GM12864 (cell line): ENCODE results near the gene TRIM26.
A peak's percentile ranks its signal among the peaks of the same experiment; 100 is the strongest.

ENCODE experiments used
- DNase-seq: peaks from one replicate; pipeline ENCODE4 v3.0.0-alpha.2; 2011; ENCODE audit warnings: low read depth
- H3K4me3 ChIP-seq: 2 replicates; pipeline ENCODE4 v1.5.1; 2011; ENCODE audit warnings: mild to moderate bottlenecking, low read depth, low read length, control low read depth
- TF ChIP-seq, protein P1 (sequence below): IDR thresholded peaks from 2 replicates; pipeline ENCODE4 v1.5.1; 2011; ENCODE audit warnings: low read depth, mild to moderate bottlenecking, moderate library complexity, low read length, control low read depth, inconsistent platforms; ENCODE audit errors: missing control alignments

Gene TRIM26

DNA sequence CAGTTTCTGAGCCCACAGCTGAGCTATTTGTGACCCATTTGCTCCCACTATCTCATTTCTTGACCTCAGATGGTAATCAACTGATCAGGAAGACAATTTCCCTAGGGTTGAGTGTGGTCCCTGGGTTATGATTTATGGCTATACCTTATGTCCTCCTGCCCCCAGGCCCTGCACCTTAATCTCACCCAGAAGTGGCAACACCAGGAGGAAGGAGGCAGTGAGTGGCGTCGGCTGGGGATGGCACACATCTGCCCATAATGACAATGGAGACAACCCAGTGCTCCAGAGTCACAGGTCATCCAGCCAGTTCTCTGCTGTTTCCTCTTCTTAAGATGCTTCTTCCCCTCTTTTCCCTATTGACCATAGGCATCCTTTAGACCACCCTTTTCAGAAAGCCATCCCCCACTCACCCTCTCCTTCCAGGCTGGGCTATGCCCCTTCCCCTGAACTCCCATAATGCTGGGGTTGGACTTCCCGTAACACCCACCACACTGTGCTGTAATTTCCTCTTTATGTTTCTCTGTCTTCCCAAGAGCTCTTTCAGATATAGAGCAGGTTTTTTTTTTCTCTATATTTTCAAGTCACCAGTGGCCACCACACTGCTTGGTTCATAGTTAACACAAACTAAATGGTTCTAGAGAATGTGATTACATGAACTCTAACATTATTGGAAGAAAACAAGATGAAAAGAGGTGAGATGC is 60.1 kb downstream of the TRIM26 start:
- no peak for DNase-seq
- no peak overlapping the region for H3K4me3 ChIP-seq
- TF ChIP-seq, protein P1, sequence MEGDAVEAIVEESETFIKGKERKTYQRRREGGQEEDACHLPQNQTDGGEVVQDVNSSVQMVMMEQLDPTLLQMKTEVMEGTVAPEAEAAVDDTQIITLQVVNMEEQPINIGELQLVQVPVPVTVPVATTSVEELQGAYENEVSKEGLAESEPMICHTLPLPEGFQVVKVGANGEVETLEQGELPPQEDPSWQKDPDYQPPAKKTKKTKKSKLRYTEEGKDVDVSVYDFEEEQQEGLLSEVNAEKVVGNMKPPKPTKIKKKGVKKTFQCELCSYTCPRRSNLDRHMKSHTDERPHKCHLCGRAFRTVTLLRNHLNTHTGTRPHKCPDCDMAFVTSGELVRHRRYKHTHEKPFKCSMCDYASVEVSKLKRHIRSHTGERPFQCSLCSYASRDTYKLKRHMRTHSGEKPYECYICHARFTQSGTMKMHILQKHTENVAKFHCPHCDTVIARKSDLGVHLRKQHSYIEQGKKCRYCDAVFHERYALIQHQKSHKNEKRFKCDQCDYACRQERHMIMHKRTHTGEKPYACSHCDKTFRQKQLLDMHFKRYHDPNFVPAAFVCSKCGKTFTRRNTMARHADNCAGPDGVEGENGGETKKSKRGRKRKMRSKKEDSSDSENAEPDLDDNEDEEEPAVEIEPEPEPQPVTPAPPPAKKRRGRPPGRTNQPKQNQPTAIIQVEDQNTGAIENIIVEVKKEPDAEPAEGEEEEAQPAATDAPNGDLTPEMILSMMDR, result no peak

DNA sequence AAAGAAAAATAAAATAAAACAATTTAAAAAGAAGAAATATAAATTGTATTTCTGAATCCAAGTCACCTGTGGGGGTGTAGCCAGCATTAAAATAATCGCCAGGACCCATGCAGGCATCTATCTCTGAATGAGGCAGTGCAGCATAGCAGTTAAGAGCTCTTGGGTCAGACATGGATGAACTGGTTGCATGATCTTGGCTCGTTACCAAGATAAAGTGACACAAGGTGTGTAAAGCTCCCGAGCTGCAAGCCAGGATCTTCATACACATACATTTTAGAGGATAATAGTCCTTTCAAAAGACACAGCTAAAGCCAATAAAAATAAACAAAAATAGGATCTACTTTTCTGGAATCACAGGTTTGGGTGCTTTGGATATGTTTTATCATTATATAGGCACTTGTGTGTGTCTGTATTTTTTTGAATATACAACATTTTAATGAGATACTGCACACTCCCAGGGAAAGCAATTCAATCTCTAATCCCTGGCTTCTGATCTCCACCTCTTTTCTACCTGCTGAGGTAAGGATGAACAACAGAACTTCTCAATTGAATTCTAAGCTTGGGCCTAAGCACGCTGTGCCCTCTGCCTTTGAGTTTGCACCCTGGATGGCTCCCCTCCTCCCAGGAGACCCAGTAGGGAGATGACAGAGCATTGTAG is 61.1 kb downstream of the TRIM26 start:
- TF ChIP-seq, protein P1, result no peak
- no peak for DNase-seq
- H3K4me3 ChIP-seq, result no peak overlapping the region

DNA sequence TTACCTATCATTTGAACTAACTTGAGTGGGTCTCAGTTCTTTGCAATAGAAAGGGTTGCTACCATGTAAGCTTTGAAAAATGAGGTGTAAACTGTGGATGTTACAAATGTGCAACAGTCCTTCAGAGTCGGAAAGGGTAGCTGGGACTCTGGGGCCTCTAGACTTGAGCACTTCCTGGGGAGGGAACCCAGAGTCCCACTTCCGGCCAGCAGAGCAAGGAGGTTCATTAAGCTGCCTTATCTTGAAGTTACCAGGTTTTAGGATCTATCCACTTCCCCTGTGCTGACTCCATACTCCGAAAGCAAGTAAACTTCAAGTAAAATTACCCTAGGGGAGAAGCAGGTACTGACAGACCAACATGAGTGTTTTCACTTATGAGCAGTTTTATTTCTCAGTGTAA is 61.6 kb downstream of the TRIM26 start:
- no peak overlapping the region for H3K4me3 ChIP-seq
- TF ChIP-seq, protein P1, result no peak
- DNase-seq, result no peak

DNA sequence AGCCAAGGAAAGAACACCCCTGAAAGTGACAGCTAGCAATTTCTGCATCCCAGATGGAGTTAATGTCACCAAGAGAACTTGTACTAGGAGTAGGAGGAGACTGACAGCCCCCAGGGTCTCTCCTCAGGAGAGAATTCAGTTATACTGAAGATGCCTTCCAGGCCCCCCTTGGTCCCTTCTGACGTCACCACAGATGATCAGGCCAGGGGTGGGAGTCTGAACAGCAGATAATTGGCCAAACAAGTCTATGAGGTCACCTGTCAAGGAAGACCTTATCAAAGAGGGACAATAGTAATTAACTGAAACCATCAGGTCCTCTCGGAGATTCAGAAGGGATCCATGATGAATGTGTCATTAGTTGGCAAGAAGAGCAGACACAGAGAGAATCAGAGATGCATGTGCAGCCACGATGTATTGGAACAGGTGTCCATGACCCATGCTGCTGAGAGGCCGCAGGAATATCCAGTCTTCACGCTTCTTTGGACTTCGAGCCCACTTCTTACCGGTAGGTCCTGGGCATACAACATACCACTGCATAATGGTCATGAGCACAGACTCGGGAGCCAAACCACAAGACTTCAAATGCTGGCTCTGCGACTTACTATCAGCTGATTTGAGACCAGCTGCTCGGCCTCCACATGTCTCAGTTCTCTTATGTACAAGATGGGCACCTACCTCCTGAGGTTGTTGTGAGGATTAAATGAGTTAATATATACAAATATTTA is 62.4 kb downstream of the TRIM26 start:
- no peak overlapping the region for H3K4me3 ChIP-seq
- TF ChIP-seq, protein P1, result no peak
- no peak for DNase-seq

DNA sequence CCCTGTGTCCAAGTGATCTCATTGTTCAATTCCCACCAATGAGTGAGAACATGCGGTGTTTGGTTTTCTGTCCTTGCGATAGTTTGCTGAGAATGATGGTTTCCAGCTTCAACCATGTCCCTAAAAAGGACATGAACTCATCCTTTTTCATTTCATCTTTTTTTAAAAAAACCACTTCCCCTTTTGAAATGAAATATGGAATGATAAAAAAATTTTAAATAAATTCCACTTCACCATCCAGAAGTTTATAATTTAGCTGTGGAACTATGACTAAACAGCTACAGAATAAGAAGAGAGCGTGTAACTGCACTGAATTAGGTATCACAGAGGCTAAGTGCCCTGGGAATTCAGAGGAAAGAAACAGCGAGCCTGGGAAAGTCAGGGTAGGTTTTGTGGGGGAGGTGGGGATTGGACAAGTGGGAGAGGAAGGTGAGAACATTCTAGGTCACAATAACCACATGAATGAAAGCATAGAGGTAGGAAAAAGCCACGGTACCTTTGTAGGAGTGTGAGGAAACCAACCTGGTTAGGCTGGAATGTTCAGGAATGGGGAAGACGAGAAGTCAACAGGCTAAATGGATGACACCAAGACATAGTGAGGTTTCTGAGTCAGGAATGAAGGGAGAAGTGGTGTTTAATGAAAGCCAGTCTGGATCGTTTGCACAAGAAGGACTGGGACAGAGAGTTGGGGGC is 63.2 kb downstream of the TRIM26 start:
- no peak overlapping the region for H3K4me3 ChIP-seq
- TF ChIP-seq, protein P1, result no peak
- DNase-seq, result no peak

DNA sequence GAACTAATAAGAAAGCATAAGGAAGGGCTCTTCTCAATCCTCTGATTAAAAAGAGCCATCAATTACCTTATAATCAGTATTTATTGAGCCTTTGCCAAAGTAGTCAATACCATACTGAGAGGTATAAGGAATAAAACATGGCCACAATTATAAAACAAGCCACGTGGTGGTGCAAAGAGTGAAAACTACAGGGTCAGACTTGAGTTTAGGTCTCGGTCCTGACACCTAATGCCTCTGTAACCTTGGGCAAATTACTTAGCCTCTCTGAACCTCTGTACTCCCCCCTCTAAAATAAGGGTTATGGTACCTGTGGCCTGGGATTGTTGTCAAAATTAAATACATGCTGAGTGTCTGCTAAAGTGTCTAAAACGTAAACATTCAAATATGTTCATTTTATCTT is 64.0 kb downstream of the TRIM26 start:
- no peak for DNase-seq
- no peak overlapping the region for H3K4me3 ChIP-seq
- TF ChIP-seq, protein P1, result peak; percentile 3
